Gastrocnemius medialis (tissue), 4 donors: Measurements from ENCODE around the gene KRT36.

Experiments
- POLR2A ChIP-seq, 2 donors: fragments of 450-650 bp; IDR thresholded peaks; one replicate each; pipeline ENCODE4 v1.6.1; 2017; ENCODE audit warnings: antibody characterized with exemption in 2 of 2, mild to moderate bottlenecking in 2 of 2, moderate library complexity in 2 of 2
- TF ChIP-seq, protein P1 (sequence below), 5 experiments: fragments of 450-650 bp in 3 of 5; fragments of 200-600 bp in 2 of 5; sonication (generic) in 2 of 5; IDR thresholded peaks in 4 of 5; conservative IDR thresholded peaks in 1 of 5; 1 replicate in 4 of 5; 2 replicates in 1 of 5; pipeline ENCODE4 v1.5.1; 2016 to 2019; ENCODE audit warnings: antibody characterized with exemption in 5 of 5, mild to moderate bottlenecking in 3 of 5, moderate library complexity in 3 of 5

DNA sequence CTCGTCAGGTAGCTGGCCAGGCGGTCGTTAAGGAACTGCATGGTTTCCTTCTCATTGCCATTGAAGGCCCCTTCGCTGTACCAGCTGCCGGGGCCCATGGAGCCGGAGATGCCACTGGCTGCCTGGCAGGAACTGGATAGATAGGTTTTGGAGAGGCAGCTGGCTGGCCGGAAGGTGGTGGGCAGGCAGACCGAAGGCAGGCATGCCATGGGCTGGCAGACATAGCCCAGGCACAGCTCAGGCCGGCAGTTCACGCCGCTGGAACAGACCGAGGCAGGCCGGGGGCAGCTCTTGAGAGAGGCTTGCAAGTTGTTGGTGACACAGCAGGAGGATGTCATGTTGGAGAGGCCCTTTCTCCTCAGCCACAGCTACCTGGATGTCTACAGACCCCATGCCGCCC is 22.7 kb downstream of the KRT36 start, which contains the start of gene KRT32:
- TF ChIP-seq, protein P1, sequence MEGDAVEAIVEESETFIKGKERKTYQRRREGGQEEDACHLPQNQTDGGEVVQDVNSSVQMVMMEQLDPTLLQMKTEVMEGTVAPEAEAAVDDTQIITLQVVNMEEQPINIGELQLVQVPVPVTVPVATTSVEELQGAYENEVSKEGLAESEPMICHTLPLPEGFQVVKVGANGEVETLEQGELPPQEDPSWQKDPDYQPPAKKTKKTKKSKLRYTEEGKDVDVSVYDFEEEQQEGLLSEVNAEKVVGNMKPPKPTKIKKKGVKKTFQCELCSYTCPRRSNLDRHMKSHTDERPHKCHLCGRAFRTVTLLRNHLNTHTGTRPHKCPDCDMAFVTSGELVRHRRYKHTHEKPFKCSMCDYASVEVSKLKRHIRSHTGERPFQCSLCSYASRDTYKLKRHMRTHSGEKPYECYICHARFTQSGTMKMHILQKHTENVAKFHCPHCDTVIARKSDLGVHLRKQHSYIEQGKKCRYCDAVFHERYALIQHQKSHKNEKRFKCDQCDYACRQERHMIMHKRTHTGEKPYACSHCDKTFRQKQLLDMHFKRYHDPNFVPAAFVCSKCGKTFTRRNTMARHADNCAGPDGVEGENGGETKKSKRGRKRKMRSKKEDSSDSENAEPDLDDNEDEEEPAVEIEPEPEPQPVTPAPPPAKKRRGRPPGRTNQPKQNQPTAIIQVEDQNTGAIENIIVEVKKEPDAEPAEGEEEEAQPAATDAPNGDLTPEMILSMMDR (IDR thresholded peaks at IDR 0.05 in 4 of 5, conservative IDR thresholded peaks at IDR 0.05 in 1 of 5): no peak
- TF ChIP-seq POLR2A (IDR thresholded peaks at IDR 0.05): no peak
